GM12878 (cell line): ENCODE data around the gene C1orf141. TPM values are rescaled to one million over a fixed set of nuclear protein-coding genes. Genes with fewer than 3 reads are reported as not detected.

Experiments
- ATAC-seq: fragments of 200-7000 bp; cut with Tn5 transposase; 3 replicates; pipeline ENCODE4 v1.9.1; 2020; ENCODE audit warnings: mild to moderate bottlenecking, moderate library complexity
- BruUV-seq: library from RNA; stranded (reverse); fragments of 400-500 nt; replicated peaks from 2 replicates; lab custom pipeline; 2021; lab: Mats Ljungman, UMichigan
- CTCF ChIA-PET: fragments of 300-600 bp; sonication (Branson Sonifier 250); formaldehyde crosslinking; extraction: SDS; loops from one replicate; lab custom pipeline; 2021; ENCODE audit warnings: inconsistent platforms; lab: Yijun Ruan, JAX
- POLR2A ChIA-PET: fragments of 350-600 bp; formaldehyde crosslinking; extraction: SDS; loops from one replicate; lab custom pipeline; 2021; ENCODE audit warnings: inconsistent platforms; lab: Charles Lee
- RAD21 ChIA-PET: fragments of 300-600 bp; sonication (Branson Sonifier 250); formaldehyde crosslinking; loops from one replicate; lab custom pipeline; 2023; ENCODE audit warnings: antibody characterized with exemption; ENCODE audit not compliant: unreplicated experiment; lab: Charles Lee
- SMC1A ChIA-PET: fragments of 300-600 bp; sonication (Branson Sonifier 250); formaldehyde crosslinking; loops from one replicate; lab custom pipeline; 2023; ENCODE audit not compliant: unreplicated experiment, uncharacterized antibody; lab: Charles Lee
- DNase-seq: peaks from one replicate; pipeline ENCODE4 v3.0.0-alpha.2; 2011; ENCODE audit warnings: low read depth, low spot score
- FAIRE-seq: peaks from 3 replicates; lab custom pipeline; 2011; peaks lifted over from hg19 to GRCh38; lab: Jason Lieb, UNC
- H2AFZ ChIP-seq: 2 replicates; pipeline ENCODE4 v1.6.0; 2011; ENCODE audit warnings: low read depth, low read length, control low read depth; ENCODE audit not compliant: control insufficient read depth
- H3K27ac ChIP-seq: 2 replicates; pipeline ENCODE4 v1.5.1; 2011; ENCODE audit warnings: control low read depth; ENCODE audit not compliant: control insufficient read depth, insufficient read depth
- H3K27me3 ChIP-seq, 2 experiments: replicated peaks in 1 of 2; 2 replicates each; pipeline versions ENCODE4 v1.6.0 to v1.6.1; 2011; ENCODE audit warnings: low read length in 1 of 2; ENCODE audit not compliant: control insufficient read depth in 2 of 2, insufficient read depth in 2 of 2
- H3K36me3 ChIP-seq, 2 experiments: 2 replicates each; pipeline ENCODE4 v1.5.1; 2011; ENCODE audit warnings: low read length in 1 of 2; ENCODE audit not compliant: control insufficient read depth in 2 of 2, insufficient read depth in 2 of 2
- H3K4me1 ChIP-seq: 2 replicates; pipeline ENCODE4 v1.6.1; 2011; ENCODE audit warnings: mild to moderate bottlenecking, low read length, moderate library complexity, mixed read lengths; ENCODE audit not compliant: control insufficient read depth, insufficient read depth
- H3K4me2 ChIP-seq: 2 replicates; pipeline ENCODE4 v1.6.0; 2011; ENCODE audit warnings: control low read depth; ENCODE audit not compliant: control insufficient read depth, insufficient read depth
- H3K4me3 ChIP-seq: fragments of 200-600 bp; sonication (generic); 2 replicates; pipeline ENCODE4 v1.5.1; 2016
- H3K79me2 ChIP-seq: 2 replicates; pipeline ENCODE4 v1.6.0; 2011; ENCODE audit warnings: low read length; ENCODE audit not compliant: control insufficient read depth, insufficient read depth
- H3K9ac ChIP-seq: 2 replicates; pipeline ENCODE4 v1.8.0; 2011; ENCODE audit warnings: low read length, control low read depth, mixed read lengths; ENCODE audit not compliant: control insufficient read depth, insufficient read depth
- H3K9me3 ChIP-seq: replicated peaks from 3 replicates; pipeline ENCODE4 v1.5.1; 2011; ENCODE audit warnings: mild to moderate bottlenecking, low read length; ENCODE audit not compliant: control insufficient read depth, insufficient read depth
- H4K20me1 ChIP-seq: 2 replicates; pipeline ENCODE4 v1.6.0; 2011; ENCODE audit not compliant: control insufficient read depth, insufficient read depth
- BACH1 ChIP-seq: fragments of 450-650 bp; IDR thresholded peaks from 2 replicates; pipeline ENCODE4 v1.6.1; 2017; ENCODE audit warnings: mild to moderate bottlenecking, borderline replicate concordance
- CHD2 ChIP-seq: IDR thresholded peaks from 2 replicates; pipeline ENCODE4 v1.6.1; 2011; ENCODE audit warnings: low read depth, low read length, improper control_type of control experiment, borderline replicate concordance
- DPF2 ChIP-seq: fragments of 450-650 bp; IDR thresholded peaks from 2 replicates; pipeline ENCODE4 v1.6.1; 2017; ENCODE audit warnings: mild to moderate bottlenecking
- EZH2 ChIP-seq: IDR thresholded peaks from 2 replicates; pipeline ENCODE4 v1.6.1; 2012; ENCODE audit warnings: low read depth, mild to moderate bottlenecking, control low read depth, inconsistent platforms, low read length, borderline replicate concordance; ENCODE audit not compliant: control insufficient read depth
- GABPA ChIP-seq: IDR thresholded peaks from 2 replicates; pipeline ENCODE4 v1.6.1; 2014; ENCODE audit warnings: antibody characterized with exemption, low read depth, mild to moderate bottlenecking, inconsistent platforms
- GATAD2B ChIP-seq: fragments of 450-650 bp; conservative IDR thresholded peaks from 2 replicates; pipeline ENCODE4 v1.6.1; 2017; ENCODE audit warnings: low read depth, mild to moderate bottlenecking, moderate library complexity
- NBN ChIP-seq: fragments of 450-650 bp; IDR thresholded peaks from 2 replicates; pipeline ENCODE4 v1.6.1; 2016
- NR2C1 ChIP-seq: fragments of 450-650 bp; IDR thresholded peaks from 2 replicates; pipeline ENCODE4 v1.6.1; 2017; ENCODE audit warnings: antibody characterized with exemption, mild to moderate bottlenecking, moderate library complexity
- POLR2A ChIP-seq: IDR thresholded peaks from 2 replicates; pipeline ENCODE4 v1.6.1; 2011; ENCODE audit warnings: low read depth, mild to moderate bottlenecking, low read length
- SRF ChIP-seq, 2 experiments: IDR thresholded peaks; 2 replicates each; pipeline ENCODE4 v1.6.1; 2011; ENCODE audit warnings: low read depth in 2 of 2, low read length in 2 of 2, mild to moderate bottlenecking in 1 of 2, moderate library complexity in 1 of 2
- ZNF24 ChIP-seq: fragments of 450-650 bp; IDR thresholded peaks from 2 replicates; pipeline ENCODE4 v1.6.1; 2017; ENCODE audit warnings: antibody characterized with exemption, mild to moderate bottlenecking
- ZNF384 ChIP-seq: IDR thresholded peaks from 2 replicates; pipeline ENCODE4 v1.6.1; 2012; ENCODE audit warnings: low read depth, mild to moderate bottlenecking, low read length, improper control_type of control experiment, borderline replicate concordance
- ZSCAN29 ChIP-seq: fragments of 450-650 bp; IDR thresholded peaks from 2 replicates; pipeline ENCODE4 v1.6.1; 2017; ENCODE audit warnings: mild to moderate bottlenecking, moderate library complexity
- in situ Hi-C: fragments of 300-500 bp; cut with MboI; formaldehyde crosslinking; loops from 9 replicates; pipeline ENCODE4 v1.14.3; 2018; ENCODE audit warnings: mixed read lengths
- intact Hi-C: fragments of 100-400 bp; cut with micrococcal nuclease; formaldehyde crosslinking; loops from one replicate; pipeline ENCODE4 v1.14.2; 2022; ENCODE audit not compliant: unreplicated experiment
- polyA plus RNA-seq, 11 experiments: library from polyadenylated mRNA; depleted of rRNA in 4 of 11; unstranded in 6 of 11; stranded (reverse) in 5 of 11; fragments of >200 nt; fragmentation: Nextera tagmentation in 4 of 11; fragmentation: Illumina TruSeq in 1 of 11; extraction: Ambion mirVana in 4 of 11; extraction: Trizol in 1 of 11; gene quantifications; 1 replicate in 1 of 11; 2 replicates in 10 of 11; pipeline versions ENCODE4 v1.2.1 to v1.2.3, GENCODE V29; 2011 to 2016; ENCODE audit warnings: inconsistent platforms in 2 of 11, missing spikeins in 2 of 11, low read depth in 1 of 11
- total RNA-seq, 4 experiments: library from RNA; depleted of rRNA in 3 of 4; stranded (reverse); fragments of >200 nt in 3 of 4; fragmentation: Illumina TruSeq in 1 of 4; extraction: Trizol in 1 of 4; gene quantifications; 2 replicates each; pipeline versions ENCODE4 v1.2.1 to v1.2.3, GENCODE V29; 2013 to 2021
- TF ChIP-seq, protein P1 (sequence below): fragments of 150-350 bp; IDR thresholded peaks from 2 replicates; pipeline ENCODE4 v1.6.1; 2016; ENCODE audit warnings: low read depth, low read length
- TF ChIP-seq, protein P2 (sequence below): IDR thresholded peaks from 2 replicates; pipeline ENCODE4 v1.6.1; 2011; ENCODE audit warnings: low read depth, mild to moderate bottlenecking, low read length, moderate library complexity, borderline replicate concordance; ENCODE audit errors: extremely low read depth

C1orf141 gene
- total and polyA plus RNA-seq, 10 of the 15 experiments (the other 5 are each of a cell fraction or from before 2014, with no cell fraction given): not detected

DNA sequence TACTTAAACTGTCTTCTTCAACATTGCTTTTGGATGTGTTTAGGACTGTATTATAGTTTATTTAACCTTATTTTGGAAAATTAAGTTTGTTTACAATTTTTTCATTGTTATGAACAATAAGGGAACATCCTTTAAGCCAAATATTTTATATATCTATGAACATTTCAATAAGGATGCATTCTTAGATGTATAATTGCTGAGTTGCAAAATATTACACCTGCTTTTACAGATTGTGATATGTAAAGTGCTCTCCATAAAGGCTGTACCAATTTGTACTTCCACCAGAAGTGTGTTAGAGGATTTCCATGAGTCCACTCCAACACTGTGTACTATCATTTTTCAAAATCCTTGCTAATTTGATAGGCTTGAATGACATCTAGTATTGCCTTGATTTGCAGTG is 39.2 kb upstream of the C1orf141 start:
- no peaks in the 10 kb centered on the region for H3K27me3 ChIP-seq
- no peak for DNase-seq
- no peak overlapping the region for H3K4me3 ChIP-seq
- peaks cover 16% of the 10 kb centered on the region for H3K4me1 ChIP-seq
- H3K9ac ChIP-seq: no peak overlapping the region
- H3K27ac ChIP-seq: no peak overlapping the region
- TF ChIP-seq ZNF384: no peak
- TF ChIP-seq ZNF24: no peak
- TF ChIP-seq, protein P1, sequence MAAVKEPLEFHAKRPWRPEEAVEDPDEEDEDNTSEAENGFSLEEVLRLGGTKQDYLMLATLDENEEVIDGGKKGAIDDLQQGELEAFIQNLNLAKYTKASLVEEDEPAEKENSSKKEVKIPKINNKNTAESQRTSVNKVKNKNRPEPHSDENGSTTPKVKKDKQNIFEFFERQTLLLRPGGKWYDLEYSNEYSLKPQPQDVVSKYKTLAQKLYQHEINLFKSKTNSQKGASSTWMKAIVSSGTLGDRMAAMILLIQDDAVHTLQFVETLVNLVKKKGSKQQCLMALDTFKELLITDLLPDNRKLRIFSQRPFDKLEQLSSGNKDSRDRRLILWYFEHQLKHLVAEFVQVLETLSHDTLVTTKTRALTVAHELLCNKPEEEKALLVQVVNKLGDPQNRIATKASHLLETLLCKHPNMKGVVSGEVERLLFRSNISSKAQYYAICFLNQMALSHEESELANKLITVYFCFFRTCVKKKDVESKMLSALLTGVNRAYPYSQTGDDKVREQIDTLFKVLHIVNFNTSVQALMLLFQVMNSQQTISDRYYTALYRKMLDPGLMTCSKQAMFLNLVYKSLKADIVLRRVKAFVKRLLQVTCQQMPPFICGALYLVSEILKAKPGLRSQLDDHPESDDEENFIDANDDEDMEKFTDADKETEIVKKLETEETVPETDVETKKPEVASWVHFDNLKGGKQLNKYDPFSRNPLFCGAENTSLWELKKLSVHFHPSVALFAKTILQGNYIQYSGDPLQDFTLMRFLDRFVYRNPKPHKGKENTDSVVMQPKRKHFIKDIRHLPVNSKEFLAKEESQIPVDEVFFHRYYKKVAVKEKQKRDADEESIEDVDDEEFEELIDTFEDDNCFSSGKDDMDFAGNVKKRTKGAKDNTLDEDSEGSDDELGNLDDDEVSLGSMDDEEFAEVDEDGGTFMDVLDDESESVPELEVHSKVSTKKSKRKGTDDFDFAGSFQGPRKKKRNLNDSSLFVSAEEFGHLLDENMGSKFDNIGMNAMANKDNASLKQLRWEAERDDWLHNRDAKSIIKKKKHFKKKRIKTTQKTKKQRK: no peak
- no peak for TF ChIP-seq NBN
- TF ChIP-seq EZH2: no peak
- TF ChIP-seq GABPA: no peak
- TF ChIP-seq SRF (IDR thresholded peaks at IDR 0.05; ENCODE audit: low read depth in 2 of 2, low read length in 2 of 2): no peak
- no peak for TF ChIP-seq BACH1
- TF ChIP-seq DPF2: no peak
- TF ChIP-seq POLR2A: no peak
- TF ChIP-seq, protein P2, sequence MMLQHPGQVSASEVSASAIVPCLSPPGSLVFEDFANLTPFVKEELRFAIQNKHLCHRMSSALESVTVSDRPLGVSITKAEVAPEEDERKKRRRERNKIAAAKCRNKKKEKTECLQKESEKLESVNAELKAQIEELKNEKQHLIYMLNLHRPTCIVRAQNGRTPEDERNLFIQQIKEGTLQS: no peak
- no peak for TF ChIP-seq NR2C1
- TF ChIP-seq GATAD2B: no peak
- TF ChIP-seq CHD2: no peak
- no peak for TF ChIP-seq ZSCAN29
- TF ChIP-seq, all 136 proteins: peak for 0
- no peaks in the 10 kb centered on the region for H4K20me1 ChIP-seq
- no peaks in the 10 kb centered on the region for H3K36me3 ChIP-seq
- CTCF ChIA-PET: no interaction called here
- BruUV-seq: no TSS peak
- intact Hi-C loops (loop anchor here (5.0 kb wide), 2 partner anchors 158 to 892 kb away; no protein-coding TSS in a partner anchor), in situ Hi-C loops (loop anchor here (25.0 kb wide), 2 partner anchors 787 to 887 kb away; no protein-coding TSS in a partner anchor)
- SMC1A ChIA-PET: no interaction called here
- no peak overlapping the region for H3K4me2 ChIP-seq
- no peak for FAIRE-seq
- POLR2A ChIA-PET: no interaction called here
- no peak for ATAC-seq
- no peaks in the 10 kb centered on the region; the same call in 2 of the 3 replicates for H3K9me3 ChIP-seq
- no peaks in the 10 kb centered on the region for H3K79me2 ChIP-seq
- RAD21 ChIA-PET: no interaction called here
- H2AFZ ChIP-seq: no peak overlapping the region
